Dedifferentiated amniotic fluid mesenchymal stem cell (primary cell): ENCODE data around the gene DGKD.
A peak's percentile ranks its signal among the peaks of the same experiment; 100 is the strongest.
"Not testable (repeated sequence)": the region's sequence is repeated elsewhere in the genome, so short reads cannot be mapped to it uniquely, and the experiment has no call there.

ENCODE experiments used
- DNase-seq: peaks from one replicate; pipeline ENCODE4 v3.0.0-alpha.2; 2016; ENCODE audit errors: extremely low spot score

DGKD gene

GRCh38 chr2:233386382-233387041 is 32.2 kb downstream of the DGKD start:
- DNase-seq = no peak

GRCh38 chr2:233387225-233387624 is 32.9 kb downstream of the DGKD start:
- no peak for DNase-seq

- DNase-seq = peak; percentile 95
Observed at GRCh38 chr2:233387667-233388528, 33.6 kb downstream of the DGKD start.

- DNase-seq = no peak
Observed at GRCh38 chr2:233389601-233390125, 35.4 kb downstream of the DGKD start.

- no peak for DNase-seq
Observed at GRCh38 chr2:233395687-233396086, 41.4 kb downstream of the DGKD start.

- DNase-seq = not testable (repeated sequence)
Observed at GRCh38 chr2:233396726-233397665, 42.7 kb downstream of the DGKD start.

GRCh38 chr2:233399306-233400225 is 45.3 kb downstream of the DGKD start:
- no peak for DNase-seq

GRCh38 chr2:233400341-233400740 is 46.0 kb downstream of the DGKD start:
- no peak for DNase-seq

GRCh38 chr2:233400961-233401360 is 46.7 kb downstream of the DGKD start:
- no peak for DNase-seq

- DNase-seq = no peak
Observed at GRCh38 chr2:233402346-233402745, 48.1 kb downstream of the DGKD start.

- DNase-seq = no peak
Observed at GRCh38 chr2:233402789-233403188, 48.5 kb downstream of the DGKD start.

GRCh38 chr2:233404222-233404621 is 49.9 kb downstream of the DGKD start:
- DNase-seq = no peak

- no peak for DNase-seq
Observed at GRCh38 chr2:233406865-233407264, 52.6 kb downstream of the DGKD start.

GRCh38 chr2:233407771-233408181 is 53.5 kb downstream of the DGKD start:
- DNase-seq = peak; percentile 82

GRCh38 chr2:233408366-233409285 is 54.3 kb downstream of the DGKD start:
- no peak for DNase-seq

GRCh38 chr2:233409286-233409991 is 55.1 kb downstream of the DGKD start:
- DNase-seq = no peak

GRCh38 chr2:233410196-233410760 is 56.0 kb downstream of the DGKD start:
- DNase-seq = no peak

GRCh38 chr2:233411162-233411561 is 56.9 kb downstream of the DGKD start:
- DNase-seq = no peak

- no peak for DNase-seq
Observed at GRCh38 chr2:233412405-233412804, 58.1 kb downstream of the DGKD start.
